SKM-1 treated with dmso at 0.1 percent for 144 hours (cell line): ENCODE results near the gene FPR2.
"Not testable (repeated sequence)": the region's sequence is repeated elsewhere in the genome, so short reads cannot be mapped to it uniquely, and the experiment has no call there.

Experiments
- DNase-seq: peaks from one replicate; lab custom pipeline; 2025; ENCODE audit not compliant: unreplicated experiment; lab: John Stamatoyannopoulos, UW

Gene FPR2

GRCh38 chr19:51739466-51740213 is 21.3 kb upstream of the FPR2 start:
- DNase-seq: no peak

- DNase-seq: no peak
These were observed 20.6 kb upstream of the FPR2 start for GRCh38 chr19:51740356-51740755.

- no peak for DNase-seq
These were observed 18.2 kb upstream of the FPR2 start for GRCh38 chr19:51742789-51743188.

GRCh38 chr19:51743405-51743804 is 17.6 kb upstream of the FPR2 start:
- no peak for DNase-seq

GRCh38 chr19:51746731-51747130 is 14.2 kb upstream of the FPR2 start:
- no peak for DNase-seq

- DNase-seq: no peak
These were observed 11.0 kb upstream of the FPR2 start for GRCh38 chr19:51749979-51750378.

GRCh38 chr19:51750400-51751094 is 10.4 kb upstream of the FPR2 start:
- no peak for DNase-seq

GRCh38 chr19:51751655-51752054 is 9.3 kb upstream of the FPR2 start, which contains the start of gene FPR1:
TSS of gene FPR1 (minus strand) at chr19:51751878. CDS start at chr19:51746994, 4,884 bp downstream.
- DNase-seq: peak; percentile 70

GRCh38 chr19:51754109-51754508 is 6.9 kb upstream of the FPR2 start:
- DNase-seq: peak; percentile 42

- DNase-seq: no peak
These were observed 6.2 kb upstream of the FPR2 start for GRCh38 chr19:51754770-51755169.

GRCh38 chr19:51755571-51755970 is 5.4 kb upstream of the FPR2 start:
- DNase-seq: no peak

- no peak for DNase-seq
These were observed 716 bp downstream of the FPR2 start for GRCh38 chr19:51761696-51762095.

- DNase-seq: no peak
These were observed 4.1 kb downstream of the FPR2 start for GRCh38 chr19:51765086-51765485.

- DNase-seq: no peak
These were observed 5.5 kb downstream of the FPR2 start for GRCh38 chr19:51766461-51766860.

- DNase-seq: peak; percentile 79
These were observed 10.6 kb downstream of the FPR2 start for GRCh38 chr19:51771376-51772130.

GRCh38 chr19:51772977-51773376 is 12.0 kb downstream of the FPR2 start:
- peak; percentile 13 for DNase-seq

- DNase-seq: not testable (repeated sequence)
These were observed 15.6 kb downstream of the FPR2 start for GRCh38 chr19:51776561-51776960.

- peak; percentile 38 for DNase-seq
These were observed 16.8 kb downstream of the FPR2 start for GRCh38 chr19:51777570-51778462.

GRCh38 chr19:51779181-51779580 is 18.2 kb downstream of the FPR2 start:
- no peak for DNase-seq

GRCh38 chr19:51779703-51780102 is 18.7 kb downstream of the FPR2 start:
- DNase-seq: no peak

GRCh38 chr19:51780270-51780669 is 19.3 kb downstream of the FPR2 start:
- no peak for DNase-seq
